Measurements from ENCODE around the gene SYNDIG1. TPM values are rescaled to one million over a fixed set of nuclear protein-coding genes. Genes with fewer than 3 reads are reported as not detected.

Gene SYNDIG1
- total RNA-seq, 1 experiment from 2014 or later = not detected

DNA sequence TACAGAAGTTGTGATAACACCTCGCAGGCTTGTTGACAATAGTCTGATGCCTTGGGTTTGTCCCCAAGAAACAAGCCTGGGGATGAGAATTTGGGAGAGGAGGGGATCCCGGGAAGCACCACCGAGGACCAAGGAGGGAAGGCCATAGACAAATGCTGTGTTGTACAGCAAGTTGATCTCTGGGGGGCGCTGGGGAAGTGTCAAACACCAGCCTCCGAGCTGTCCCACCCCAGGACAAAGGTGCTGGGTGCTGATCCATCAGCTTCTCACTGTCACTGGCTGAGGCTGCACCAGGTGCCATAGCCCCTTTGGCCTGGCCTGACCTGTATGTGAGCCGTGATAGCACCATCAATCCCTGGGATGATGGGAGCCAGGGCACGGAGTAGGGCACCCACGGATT is 64.0 kb downstream of the SYNDIG1 start:
- intact Hi-C loops (cut with micrococcal nuclease; ENCODE audit: unreplicated experiment) = no loop called here
- TF ChIP-seq CTCF (IDR thresholded peaks at IDR 0.05; ENCODE audit: unreplicated experiment) = no peak
- H3K4me1 Mint-ChIP-seq (ENCODE audit: low read depth, unreplicated experiment) = no peaks in the 10 kb centered on the region
- CTCF ChIA-PET = no interaction called here
- H3K9me3 Mint-ChIP-seq (ENCODE audit: low read depth, unreplicated experiment) = no peaks in the 10 kb centered on the region
- no peak for DNase-seq
- no peak overlapping the region for H3K4me3 Mint-ChIP-seq (ENCODE audit: low read depth, unreplicated experiment)
- H3K27me3 Mint-ChIP-seq (ENCODE audit: unreplicated experiment) = peaks cover 15% of the 10 kb centered on the region
- no peaks in the 10 kb centered on the region for H3K36me3 Mint-ChIP-seq (ENCODE audit: insufficient read depth, unreplicated experiment)
- H3K27ac Mint-ChIP-seq (ENCODE audit: unreplicated experiment) = no peak overlapping the region
- BruUV-seq (replicated peaks) = no TSS peak

- no TSS peak for BruUV-seq (replicated peaks)
- intact Hi-C loops (cut with micrococcal nuclease; ENCODE audit: unreplicated experiment) = no loop called here
- no peaks in the 10 kb centered on the region for H3K9me3 Mint-ChIP-seq (ENCODE audit: low read depth, unreplicated experiment)
- CTCF ChIA-PET = no interaction called here
- no peak for TF ChIP-seq CTCF (IDR thresholded peaks at IDR 0.05; ENCODE audit: unreplicated experiment)
- no peaks in the 10 kb centered on the region for H3K36me3 Mint-ChIP-seq (ENCODE audit: insufficient read depth, unreplicated experiment)
- no peak for DNase-seq
- no peaks in the 10 kb centered on the region for H3K4me1 Mint-ChIP-seq (ENCODE audit: low read depth, unreplicated experiment)
- no peak overlapping the region for H3K4me3 Mint-ChIP-seq (ENCODE audit: low read depth, unreplicated experiment)
- peaks cover 15% of the 10 kb centered on the region for H3K27me3 Mint-ChIP-seq (ENCODE audit: unreplicated experiment)
- no peak overlapping the region for H3K27ac Mint-ChIP-seq (ENCODE audit: unreplicated experiment)
These were observed 64.9 kb downstream of the SYNDIG1 start for GRCh38 chr20:24534282-24534681.

- Mint-ChIP-seq H3K4me3 (ENCODE audit: low read depth, unreplicated experiment) (no peak overlapping the region), H3K27me3 (ENCODE audit: unreplicated experiment) (peaks cover 17% of the 10 kb centered on the region), H3K9me3 (ENCODE audit: low read depth, unreplicated experiment) (no peaks in the 10 kb centered on the region), H3K27ac (ENCODE audit: unreplicated experiment) (no peak overlapping the region), H3K36me3 (ENCODE audit: insufficient read depth, unreplicated experiment) (no peaks in the 10 kb centered on the region), H3K4me1 (ENCODE audit: low read depth, unreplicated experiment) (no peaks in the 10 kb centered on the region)
- BruUV-seq (replicated peaks) = no TSS peak
- DNase-seq = no peak
- TF ChIP-seq CTCF (IDR thresholded peaks at IDR 0.05; ENCODE audit: unreplicated experiment) = no peak
- CTCF ChIA-PET = no interaction called here
- intact Hi-C loops (cut with micrococcal nuclease; ENCODE audit: unreplicated experiment) = no loop called here
These were observed 66.7 kb downstream of the SYNDIG1 start for GRCh38 chr20:24535941-24536730.

DNA sequence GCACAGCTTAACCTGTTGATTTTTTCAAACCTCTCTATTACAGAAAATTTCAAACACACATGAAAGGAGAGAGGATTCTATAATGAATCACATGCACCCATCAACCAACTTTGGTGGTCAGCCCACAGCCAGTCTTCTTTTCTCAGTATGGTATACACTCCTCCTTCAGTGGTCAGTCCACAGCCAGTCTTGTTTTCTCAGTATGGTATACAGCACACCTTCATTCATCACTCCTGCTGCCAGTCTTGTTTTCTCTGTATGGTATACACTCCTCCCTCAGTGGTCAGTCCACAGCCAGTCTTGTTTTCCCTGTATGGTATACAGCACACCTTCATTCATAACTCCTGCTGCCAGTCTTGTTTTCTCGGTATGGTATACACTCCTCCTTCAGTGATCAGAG is 67.8 kb downstream of the SYNDIG1 start:
- intact Hi-C loops (cut with micrococcal nuclease; ENCODE audit: unreplicated experiment) = no loop called here
- H3K9me3 Mint-ChIP-seq (ENCODE audit: low read depth, unreplicated experiment) = no peaks in the 10 kb centered on the region
- CTCF ChIA-PET = no interaction called here
- H3K4me1 Mint-ChIP-seq (ENCODE audit: low read depth, unreplicated experiment) = no peaks in the 10 kb centered on the region
- H3K36me3 Mint-ChIP-seq (ENCODE audit: insufficient read depth, unreplicated experiment) = no peaks in the 10 kb centered on the region
- no peak overlapping the region for H3K4me3 Mint-ChIP-seq (ENCODE audit: low read depth, unreplicated experiment)
- BruUV-seq (replicated peaks) = no TSS peak
- TF ChIP-seq CTCF (IDR thresholded peaks at IDR 0.05; ENCODE audit: unreplicated experiment) = no peak
- DNase-seq = no peak
- H3K27ac Mint-ChIP-seq (ENCODE audit: unreplicated experiment) = no peak overlapping the region
- H3K27me3 Mint-ChIP-seq (ENCODE audit: unreplicated experiment) = peaks cover 27% of the 10 kb centered on the region
